Endothelial cell (in vitro differentiated cells): ENCODE results near the gene CCR5. TPM values are rescaled to one million over a fixed set of nuclear protein-coding genes. Genes with fewer than 3 reads are reported as not detected.

Experiments used
- DNase-seq: peaks from one replicate; pipeline ENCODE4 v3.0.0; 2021; ENCODE audit warnings: low spot score
- H3K27ac Mint-ChIP-seq: one replicate; pipeline ENCODE4 v1.8.0; 2021; ENCODE audit warnings: mixed read lengths, inconsistent platforms; ENCODE audit not compliant: unreplicated experiment
- H3K27me3 Mint-ChIP-seq: one replicate; pipeline ENCODE4 v1.8.0; 2021; ENCODE audit warnings: mild to moderate bottlenecking, moderate library complexity, mixed read lengths, inconsistent platforms; ENCODE audit not compliant: unreplicated experiment
- H3K36me3 Mint-ChIP-seq: one replicate; pipeline ENCODE4 v1.8.0; 2021; ENCODE audit warnings: mild to moderate bottlenecking, low read depth, mixed read lengths, inconsistent platforms; ENCODE audit not compliant: unreplicated experiment
- H3K4me1 Mint-ChIP-seq: one replicate; pipeline ENCODE4 v1.8.0; 2021; ENCODE audit warnings: mild to moderate bottlenecking, mixed read lengths, inconsistent platforms; ENCODE audit not compliant: unreplicated experiment
- H3K4me3 Mint-ChIP-seq: one replicate; pipeline ENCODE4 v1.8.0; 2021; ENCODE audit warnings: mild to moderate bottlenecking, mixed read lengths, inconsistent platforms; ENCODE audit not compliant: unreplicated experiment
- H3K9me3 Mint-ChIP-seq: one replicate; pipeline ENCODE4 v1.8.0; 2021; ENCODE audit warnings: mixed read lengths, inconsistent platforms; ENCODE audit not compliant: unreplicated experiment
- CTCF ChIP-seq: fragments of 200-600 bp; sonication (generic); IDR thresholded peaks from one replicate; pipeline ENCODE4 v1.5.0; 2021; ENCODE audit warnings: antibody characterized with exemption; ENCODE audit not compliant: unreplicated experiment
- total RNA-seq: library from RNA; stranded (reverse); fragmentation: NEBNext Ultra II Directional; extraction: Animal tissue kit (Norgen Biotek cat#: 25700); gene quantifications from one replicate; pipeline ENCODE4 v1.2.1, GENCODE V29; 2021; ENCODE audit not compliant: unreplicated experiment

CCR5 gene
- total RNA-seq, 1 donor from 2014 or later = not detected

- peaks cover 7% of the 10 kb centered on the region for H3K4me1 Mint-ChIP-seq
- H3K9me3 Mint-ChIP-seq = no peaks in the 10 kb centered on the region
- H3K36me3 Mint-ChIP-seq = no peaks in the 10 kb centered on the region
- DNase-seq = no peak
- no peak for TF ChIP-seq CTCF
- H3K27me3 Mint-ChIP-seq = no peaks in the 10 kb centered on the region
- H3K4me3 Mint-ChIP-seq = no peak overlapping the region
- H3K27ac Mint-ChIP-seq = no peak overlapping the region
These were observed 4.0 kb downstream of the CCR5 start for GRCh38 chr3:46374755-46375154.

- Mint-ChIP-seq H3K36me3 (no peaks in the 10 kb centered on the region), H3K27me3 (no peaks in the 10 kb centered on the region), H3K27ac (no peak overlapping the region), H3K4me1 (peaks cover 7% of the 10 kb centered on the region), H3K9me3 (no peaks in the 10 kb centered on the region), H3K4me3 (no peak overlapping the region)
- no peak for DNase-seq
- no peak for TF ChIP-seq CTCF
These were observed 4.5 kb downstream of the CCR5 start for GRCh38 chr3:46375218-46375617.

- no peak for TF ChIP-seq CTCF
- no peaks in the 10 kb centered on the region for H3K36me3 Mint-ChIP-seq
- H3K27me3 Mint-ChIP-seq = no peaks in the 10 kb centered on the region
- no peak overlapping the region for H3K27ac Mint-ChIP-seq
- H3K4me1 Mint-ChIP-seq = peaks cover 7% of the 10 kb centered on the region
- no peak overlapping the region for H3K4me3 Mint-ChIP-seq
- DNase-seq = no peak
- H3K9me3 Mint-ChIP-seq = no peaks in the 10 kb centered on the region
These were observed 5.1 kb downstream of the CCR5 start for GRCh38 chr3:46375814-46376213.

- no peaks in the 10 kb centered on the region for H3K9me3 Mint-ChIP-seq
- no peaks in the 10 kb centered on the region for H3K27me3 Mint-ChIP-seq
- peaks cover 7% of the 10 kb centered on the region for H3K4me1 Mint-ChIP-seq
- H3K27ac Mint-ChIP-seq = no peak overlapping the region
- DNase-seq = peak; percentile 73
- H3K4me3 Mint-ChIP-seq = no peak overlapping the region
- H3K36me3 Mint-ChIP-seq = no peaks in the 10 kb centered on the region
- peak; percentile 43 for TF ChIP-seq CTCF
These were observed 7.7 kb downstream of the CCR5 start for GRCh38 chr3:46378426-46378942.

- H3K27me3 Mint-ChIP-seq = no peaks in the 10 kb centered on the region
- H3K9me3 Mint-ChIP-seq = no peaks in the 10 kb centered on the region
- no peak overlapping the region for H3K27ac Mint-ChIP-seq
- H3K36me3 Mint-ChIP-seq = no peaks in the 10 kb centered on the region
- peaks cover 10% of the 10 kb centered on the region for H3K4me1 Mint-ChIP-seq
- no peak for TF ChIP-seq CTCF
- DNase-seq = no peak
- no peak overlapping the region for H3K4me3 Mint-ChIP-seq
These were observed 9.9 kb downstream of the CCR5 start for GRCh38 chr3:46380471-46381221.
